Upper lobe of right lung (tissue), 1 donor: ENCODE results near the gene TMEM107. TPM values are rescaled to one million over a fixed set of nuclear protein-coding genes. Genes with fewer than 3 reads are reported as not detected.

ENCODE experiments used
- ATAC-seq: fragments of 200-7000 bp; cut with Tn5 transposase; one replicate; pipeline ENCODE4 v1.9.1; 2020; ENCODE audit warnings: mild to moderate bottlenecking, moderate library complexity
- DNase-seq: peaks from one replicate; pipeline ENCODE4 v3.0.0-alpha.2; 2020
- H3K27ac ChIP-seq: fragments of 200-600 bp; one replicate; pipeline ENCODE4 v1.8.0; 2022
- H3K27me3 ChIP-seq: fragments of 200-600 bp; one replicate; pipeline ENCODE4 v1.8.0; 2022; ENCODE audit warnings: mild to moderate bottlenecking
- H3K36me3 ChIP-seq: fragments of 200-600 bp; one replicate; pipeline ENCODE4 v1.8.0; 2022
- H3K4me1 ChIP-seq: fragments of 200-600 bp; one replicate; pipeline ENCODE4 v1.8.0; 2022
- H3K4me3 ChIP-seq: fragments of 200-600 bp; one replicate; pipeline ENCODE4 v1.8.0; 2022; ENCODE audit warnings: mild to moderate bottlenecking
- H3K9me3 ChIP-seq: fragments of 200-600 bp; one replicate; pipeline ENCODE4 v1.8.0; 2022
- intact Hi-C: fragments of 100-400 bp; cut with DNase I; formaldehyde crosslinking; loops from one replicate; pipeline ENCODE4 v1.11.0; 2022
- total RNA-seq: library from RNA; stranded (reverse); fragmentation: NEBNext Ultra II Directional; extraction: Animal tissue kit (Norgen Biotek cat#: 25700); gene quantifications from one replicate; pipeline ENCODE4 v1.2.1, GENCODE V29; 2021
- TF ChIP-seq, protein P1 (sequence below): fragments of 200-600 bp; IDR thresholded peaks from one replicate; pipeline ENCODE4 v1.8.0; 2022; ENCODE audit warnings: antibody characterized with exemption
- donor health status: DM: no; HTN: yes; CAD: no; lungs with severe emphysema.

Gene TMEM107
- total RNA-seq, 1 donor from 2014 or later, result 9.3 TPM

DNA sequence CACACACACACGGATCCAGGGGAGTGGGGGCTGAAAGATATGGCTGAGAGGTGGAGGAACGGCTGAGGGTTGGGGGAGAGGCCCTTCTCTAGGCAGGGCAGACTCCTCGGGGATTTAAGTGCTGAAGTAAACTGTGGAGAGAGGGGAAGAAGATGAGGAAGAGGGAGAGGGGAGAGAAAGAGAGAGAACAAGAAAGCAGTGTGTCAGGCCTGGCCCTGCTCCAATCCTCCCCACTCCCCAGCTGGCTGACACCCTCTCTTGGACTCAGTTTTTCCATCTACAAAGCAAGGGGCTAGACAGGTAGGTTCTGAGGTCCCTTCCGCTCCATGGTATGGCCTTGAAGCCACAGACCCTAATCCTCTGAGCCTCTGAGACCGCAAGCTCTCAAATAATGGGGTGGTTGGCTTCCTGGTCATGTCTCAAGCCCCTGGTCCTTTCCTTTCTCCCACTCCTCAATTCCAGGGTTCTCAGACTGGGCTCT lies 15.4 kb downstream of the TMEM107 start:
- intact Hi-C loops, result no loop called here
- peak; percentile 43 for DNase-seq
- no peak for ATAC-seq
- H3K4me3 ChIP-seq, result peak overlapping the region; percentile 96
- no peaks in the 10 kb centered on the region for H3K27me3 ChIP-seq
- H3K27ac ChIP-seq, result peak overlapping the region; percentile 17
- no peaks in the 10 kb centered on the region for H3K9me3 ChIP-seq
- TF ChIP-seq, protein P1, sequence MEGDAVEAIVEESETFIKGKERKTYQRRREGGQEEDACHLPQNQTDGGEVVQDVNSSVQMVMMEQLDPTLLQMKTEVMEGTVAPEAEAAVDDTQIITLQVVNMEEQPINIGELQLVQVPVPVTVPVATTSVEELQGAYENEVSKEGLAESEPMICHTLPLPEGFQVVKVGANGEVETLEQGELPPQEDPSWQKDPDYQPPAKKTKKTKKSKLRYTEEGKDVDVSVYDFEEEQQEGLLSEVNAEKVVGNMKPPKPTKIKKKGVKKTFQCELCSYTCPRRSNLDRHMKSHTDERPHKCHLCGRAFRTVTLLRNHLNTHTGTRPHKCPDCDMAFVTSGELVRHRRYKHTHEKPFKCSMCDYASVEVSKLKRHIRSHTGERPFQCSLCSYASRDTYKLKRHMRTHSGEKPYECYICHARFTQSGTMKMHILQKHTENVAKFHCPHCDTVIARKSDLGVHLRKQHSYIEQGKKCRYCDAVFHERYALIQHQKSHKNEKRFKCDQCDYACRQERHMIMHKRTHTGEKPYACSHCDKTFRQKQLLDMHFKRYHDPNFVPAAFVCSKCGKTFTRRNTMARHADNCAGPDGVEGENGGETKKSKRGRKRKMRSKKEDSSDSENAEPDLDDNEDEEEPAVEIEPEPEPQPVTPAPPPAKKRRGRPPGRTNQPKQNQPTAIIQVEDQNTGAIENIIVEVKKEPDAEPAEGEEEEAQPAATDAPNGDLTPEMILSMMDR, result no peak
- peaks cover 52% of the 10 kb centered on the region for H3K4me1 ChIP-seq
- H3K36me3 ChIP-seq, result peaks cover 27% of the 10 kb centered on the region

DNA sequence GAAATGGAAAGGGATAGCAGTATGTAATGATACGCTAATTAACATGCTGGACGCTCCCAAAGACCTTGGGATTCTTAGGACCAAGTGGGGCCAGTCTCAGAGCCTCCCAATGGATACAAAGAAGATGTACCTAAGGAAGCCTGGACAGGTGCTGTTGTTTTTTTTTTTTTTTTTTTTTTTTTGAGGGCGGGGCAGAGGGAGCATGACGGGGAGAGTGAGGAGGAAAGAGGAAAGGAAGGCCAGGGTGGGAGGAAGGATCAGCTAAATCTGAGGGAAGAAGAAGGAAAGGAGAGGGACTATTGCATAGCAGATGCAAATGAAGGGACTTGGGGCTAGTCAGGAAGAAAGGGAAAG lies 16.0 kb downstream of the TMEM107 start:
- TF ChIP-seq, protein P1, result no peak
- no peak overlapping the region for H3K4me3 ChIP-seq
- intact Hi-C loops, result no loop called here
- DNase-seq (no peak), ATAC-seq (no peak)
- H3K27ac ChIP-seq, result no peak overlapping the region
- no peaks in the 10 kb centered on the region for H3K9me3 ChIP-seq
- H3K36me3 ChIP-seq, result peaks cover 27% of the 10 kb centered on the region
- H3K4me1 ChIP-seq, result peaks cover 52% of the 10 kb centered on the region
- no peaks in the 10 kb centered on the region for H3K27me3 ChIP-seq

DNA sequence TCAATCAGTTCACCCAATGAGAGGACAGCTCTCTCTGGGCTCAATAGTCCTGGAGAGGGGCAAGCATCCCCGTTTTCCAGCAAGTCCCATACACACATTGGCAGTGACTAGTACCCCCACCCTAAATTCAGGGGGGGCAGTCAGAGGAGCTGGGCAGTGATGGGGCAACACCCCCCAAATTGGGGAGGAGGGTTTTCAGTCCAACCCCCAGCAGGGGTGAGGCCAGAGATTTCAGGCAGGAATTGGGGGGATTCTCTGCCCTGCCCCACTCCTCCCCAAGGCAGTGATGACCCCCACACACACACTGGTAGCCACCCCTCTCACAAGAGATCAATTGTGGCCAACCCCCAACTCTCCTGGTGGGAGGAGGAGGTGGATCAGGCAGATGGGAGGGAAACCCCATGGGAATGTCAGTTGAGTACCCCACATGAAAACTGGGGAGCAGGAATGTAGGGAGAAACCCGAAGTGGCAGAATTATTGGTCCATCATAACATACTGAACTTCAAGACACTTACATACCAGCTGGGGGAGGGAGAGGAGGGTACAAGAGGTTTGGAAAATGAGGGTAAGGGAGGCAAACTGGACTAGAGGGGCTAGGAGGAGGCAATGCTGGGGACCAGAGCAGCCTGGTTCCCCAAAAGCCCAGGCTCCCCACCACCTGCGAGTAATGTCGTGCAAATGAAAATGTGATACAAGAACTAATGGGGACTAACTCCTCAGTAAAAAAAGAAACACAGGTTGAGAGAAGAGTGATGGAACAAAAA lies 16.5 kb downstream of the TMEM107 start:
- intact Hi-C loops, result no loop called here

DNA sequence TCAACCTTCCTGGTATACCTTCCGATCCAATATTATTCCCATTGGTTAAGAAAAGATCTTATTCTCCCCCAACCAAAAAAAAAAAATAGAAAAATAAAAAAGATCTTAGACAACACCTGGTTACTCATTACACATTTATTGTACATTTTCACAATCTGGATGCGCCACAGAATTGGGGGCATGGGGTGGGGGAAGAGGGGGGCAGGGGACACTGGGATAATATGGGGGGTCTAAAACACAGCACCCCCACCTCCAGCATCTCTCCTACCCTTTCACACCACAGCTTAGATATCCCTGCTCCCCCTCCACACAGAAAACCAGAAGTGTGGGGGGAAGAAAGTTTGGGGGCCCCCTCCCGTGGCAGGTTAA lies 17.2 kb downstream of the TMEM107 start:
- H3K27me3 ChIP-seq, result no peaks in the 10 kb centered on the region
- ATAC-seq (no peak), DNase-seq (no peak)
- H3K36me3 ChIP-seq, result peaks cover 27% of the 10 kb centered on the region
- TF ChIP-seq, protein P1, result no peak
- H3K4me1 ChIP-seq, result peaks cover 43% of the 10 kb centered on the region
- peak overlapping the region; percentile 98 for H3K27ac ChIP-seq
- no peaks in the 10 kb centered on the region for H3K9me3 ChIP-seq
- no peak overlapping the region for H3K4me3 ChIP-seq
- intact Hi-C loops, result no loop called here

More for the DNA sequence above, 16.5 kb downstream of the TMEM107 start:
- H3K27ac ChIP-seq, result no peak overlapping the region
- DNase-seq (peak; percentile 50), ATAC-seq (no peak)
- peaks cover 27% of the 10 kb centered on the region for H3K36me3 ChIP-seq
- TF ChIP-seq, protein P1, result no peak
- H3K9me3 ChIP-seq, result no peaks in the 10 kb centered on the region
- peaks cover 49% of the 10 kb centered on the region for H3K4me1 ChIP-seq
- no peaks in the 10 kb centered on the region for H3K27me3 ChIP-seq
- no peak overlapping the region for H3K4me3 ChIP-seq

DNA sequence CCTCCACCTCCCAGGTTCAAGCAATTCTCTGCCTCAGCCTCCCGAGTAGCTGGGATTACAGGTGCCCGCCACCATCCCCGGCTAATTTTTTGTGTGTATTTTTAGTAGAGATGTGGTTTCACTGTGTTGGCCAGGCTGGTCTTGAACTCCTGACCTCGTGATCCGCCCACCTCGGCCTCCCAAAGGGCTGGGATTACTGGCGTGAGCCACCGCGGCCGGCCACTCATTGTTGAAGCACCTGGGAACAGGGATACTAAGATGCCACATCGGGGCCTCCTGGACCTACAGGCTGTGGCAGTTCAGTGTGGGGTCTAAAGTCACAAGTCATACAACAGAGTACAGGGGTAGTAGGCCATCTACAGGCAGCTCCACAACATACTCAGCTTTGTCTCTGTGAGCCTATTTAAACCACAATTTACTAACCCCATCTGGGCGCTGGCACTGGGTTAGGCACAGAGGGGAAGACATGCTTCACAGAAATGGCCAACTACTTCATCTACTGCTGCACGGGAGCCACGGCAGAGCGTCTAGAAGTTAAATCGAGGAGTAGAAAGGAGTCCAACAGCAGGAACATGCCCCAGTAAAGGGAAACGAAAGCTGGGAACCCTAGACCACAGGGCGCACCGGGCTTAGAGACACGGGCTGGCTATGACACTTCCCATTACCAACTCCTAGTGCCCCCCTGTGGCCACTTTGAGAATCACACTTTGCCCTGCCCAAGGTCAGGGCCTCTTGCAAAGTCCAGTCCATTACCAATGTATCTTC lies 17.7 kb downstream of the TMEM107 start:
- H3K4me3 ChIP-seq, result no peak overlapping the region
- intact Hi-C loops, result no loop called here
- peak overlapping the region; percentile 98 for H3K27ac ChIP-seq
- TF ChIP-seq, protein P1, result peak; percentile 96
- H3K4me1 ChIP-seq, result peaks cover 43% of the 10 kb centered on the region
- DNase-seq, result peak; percentile 92
- H3K9me3 ChIP-seq, result no peaks in the 10 kb centered on the region
- no peaks in the 10 kb centered on the region for H3K27me3 ChIP-seq
- H3K36me3 ChIP-seq, result peaks cover 27% of the 10 kb centered on the region
- peak; percentile 42 for ATAC-seq
